Activated CD4-positive, alpha-beta T cell treated with anti-CD3 and anti-CD28 coated beads for 24 hours (primary cell): ENCODE data around the gene PBX3.
"Not testable (repeated sequence)": the region's sequence is repeated elsewhere in the genome, so short reads cannot be mapped to it uniquely, and the experiment has no call there.

ENCODE experiments used
- DNase-seq, 2 donors: peaks; one replicate each; pipeline ENCODE4 v3.0.0-alpha.2; 2020; ENCODE audit warnings: low read depth in 2 of 2

PBX3 gene

GRCh38 chr9:125822160-125822559 lies 75.0 kb downstream of the PBX3 start:
- no peak for DNase-seq

- no peak for DNase-seq
Observed at GRCh38 chr9:125822902-125823301, 75.7 kb downstream of the PBX3 start.

- not testable (repeated sequence) for DNase-seq
Observed at GRCh38 chr9:125823874-125824406, 76.8 kb downstream of the PBX3 start.

GRCh38 chr9:125825762-125826161 lies 78.6 kb downstream of the PBX3 start:
- no peak for DNase-seq

- no peak for DNase-seq
Observed at GRCh38 chr9:125826850-125827249, 79.7 kb downstream of the PBX3 start.

DNA sequence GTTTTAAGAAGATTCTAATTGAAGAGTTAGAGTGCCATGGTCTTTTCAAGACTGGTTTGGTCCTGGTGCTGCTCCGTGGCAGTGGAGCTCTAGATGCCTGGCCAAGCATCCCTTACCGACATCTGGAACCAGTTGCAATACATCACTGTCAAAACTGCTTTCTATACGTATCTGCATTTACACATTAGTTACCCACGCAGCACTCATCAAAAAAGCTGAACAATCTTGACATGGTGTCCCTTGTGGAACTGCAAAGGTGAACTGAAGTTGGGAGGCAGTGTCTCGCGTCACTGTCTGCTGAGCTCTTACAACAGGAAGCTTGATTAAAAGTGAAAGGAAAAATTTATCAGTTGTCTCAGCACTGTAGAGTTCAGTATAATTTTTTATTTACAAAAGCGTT lies 82.6 kb downstream of the PBX3 start:
- peak; percentile 16 to 23 for DNase-seq

- no peak for DNase-seq
Observed at GRCh38 chr9:125831054-125831453, 83.9 kb downstream of the PBX3 start.

- DNase-seq: no peak
Observed at GRCh38 chr9:125831616-125832015, 84.4 kb downstream of the PBX3 start.

DNA sequence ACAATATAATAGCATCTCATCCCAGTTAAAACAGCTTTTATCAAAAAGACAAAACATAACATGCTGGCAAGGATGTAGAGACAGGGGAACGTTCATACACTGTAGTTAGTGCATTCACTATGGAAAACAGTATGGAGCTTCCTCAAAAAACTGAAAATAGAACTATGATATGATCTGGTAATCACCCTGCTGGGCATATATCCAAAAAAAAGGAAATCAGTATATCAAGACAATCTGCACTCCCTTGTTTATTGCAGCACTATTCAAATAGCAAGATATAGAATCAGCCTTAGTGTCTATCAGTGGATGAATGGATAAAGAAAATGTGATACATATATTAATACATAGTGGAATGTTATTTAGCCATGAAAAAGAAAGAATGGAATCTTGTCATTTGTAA lies 88.5 kb downstream of the PBX3 start:
- DNase-seq: no peak

DNA sequence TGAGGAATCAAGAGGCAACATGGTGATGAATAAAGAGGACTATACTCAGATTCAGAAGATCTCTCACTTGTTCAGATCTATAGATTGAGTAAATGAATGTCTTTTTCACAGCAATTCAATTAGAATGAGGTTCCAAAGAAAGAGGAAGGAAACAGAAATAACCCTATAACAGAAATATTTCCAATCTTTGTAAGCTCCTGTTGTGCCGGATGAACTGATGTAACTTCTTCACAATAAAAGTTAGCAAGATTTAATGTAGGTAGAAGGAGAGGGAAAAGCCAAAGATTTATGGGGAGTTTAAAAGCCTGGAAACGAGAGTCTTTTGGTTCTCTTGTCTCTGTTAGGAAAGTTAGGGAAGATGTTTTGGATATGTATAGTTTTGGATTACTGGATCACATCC lies 92.1 kb downstream of the PBX3 start:
- DNase-seq: no peak

DNA sequence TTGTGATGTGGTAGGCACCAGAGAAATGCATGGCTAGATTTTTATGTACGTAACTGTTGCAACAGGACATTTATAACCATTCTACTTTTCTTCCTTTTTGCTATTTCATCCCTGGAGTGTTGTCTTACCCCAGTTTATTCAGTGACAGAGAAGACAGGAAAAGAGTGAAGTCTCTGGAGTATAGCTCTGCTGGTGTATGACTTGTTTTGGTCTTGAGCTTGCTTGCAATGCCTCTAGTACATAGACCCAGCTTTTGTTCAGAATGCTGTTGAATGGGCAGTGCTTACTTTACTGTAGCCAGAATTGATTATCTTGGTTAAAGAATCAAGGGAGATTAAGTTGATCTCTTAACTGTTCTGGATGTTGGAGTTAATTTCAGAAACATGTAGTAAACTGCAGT lies 94.3 kb downstream of the PBX3 start:
- DNase-seq: no peak

DNA sequence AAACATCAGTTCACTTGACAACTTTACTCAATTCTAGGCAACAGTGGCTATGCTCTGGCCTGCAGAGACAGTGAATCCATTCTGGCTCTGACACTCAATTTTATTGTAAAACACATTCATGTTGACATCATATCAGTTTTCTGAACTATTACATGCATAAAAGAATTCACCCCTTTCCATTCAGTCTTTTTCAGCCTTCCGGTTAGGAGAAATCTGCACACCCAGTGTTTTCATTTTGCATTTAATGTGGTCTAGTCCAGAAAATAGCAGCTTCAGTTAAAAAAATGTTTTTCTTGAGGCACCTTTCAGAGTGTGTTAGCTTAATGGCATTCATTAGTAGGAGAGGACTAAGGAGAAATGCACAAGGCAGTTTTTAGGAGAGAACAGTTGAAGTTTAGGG lies 95.1 kb downstream of the PBX3 start:
- DNase-seq: no peak

DNA sequence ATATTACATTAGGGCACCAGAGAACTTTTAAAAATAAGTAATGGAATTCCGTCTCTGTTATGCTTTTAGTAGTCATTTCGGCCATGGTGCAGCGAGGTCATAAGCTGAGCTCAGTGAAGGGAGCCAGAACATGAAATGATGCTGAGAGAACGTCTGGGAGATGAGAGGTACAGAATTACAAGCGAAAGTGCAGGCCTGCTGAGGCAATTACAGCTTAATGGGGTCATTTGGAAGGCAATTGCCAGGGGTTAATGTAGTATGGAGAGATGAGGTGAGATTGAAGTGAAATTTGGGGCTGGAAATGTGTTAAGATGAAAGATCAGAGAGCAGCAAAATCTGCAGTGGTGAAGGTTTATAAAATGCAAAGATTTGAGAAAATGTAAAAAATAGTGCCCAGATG lies 96.5 kb downstream of the PBX3 start:
- DNase-seq: no peak

DNA sequence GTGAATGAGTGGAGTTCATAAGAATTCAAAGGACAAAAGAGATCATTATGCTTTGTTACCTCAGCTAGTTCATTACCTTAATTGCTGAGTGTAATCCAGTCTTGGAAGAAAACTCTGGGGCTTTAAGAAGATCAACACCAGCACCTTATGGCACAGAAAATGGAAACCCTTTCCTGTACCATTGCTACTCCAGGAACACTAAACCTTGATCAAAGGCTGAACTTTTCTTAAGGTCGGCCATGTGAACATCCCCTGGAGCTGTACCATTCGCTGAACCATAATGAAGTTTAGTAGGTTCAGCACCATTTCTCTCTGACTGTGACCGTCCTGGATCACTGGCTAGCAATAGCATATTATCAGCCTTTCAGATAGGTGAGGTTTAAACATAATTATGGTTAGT lies 97.4 kb downstream of the PBX3 start:
- DNase-seq: no peak

DNA sequence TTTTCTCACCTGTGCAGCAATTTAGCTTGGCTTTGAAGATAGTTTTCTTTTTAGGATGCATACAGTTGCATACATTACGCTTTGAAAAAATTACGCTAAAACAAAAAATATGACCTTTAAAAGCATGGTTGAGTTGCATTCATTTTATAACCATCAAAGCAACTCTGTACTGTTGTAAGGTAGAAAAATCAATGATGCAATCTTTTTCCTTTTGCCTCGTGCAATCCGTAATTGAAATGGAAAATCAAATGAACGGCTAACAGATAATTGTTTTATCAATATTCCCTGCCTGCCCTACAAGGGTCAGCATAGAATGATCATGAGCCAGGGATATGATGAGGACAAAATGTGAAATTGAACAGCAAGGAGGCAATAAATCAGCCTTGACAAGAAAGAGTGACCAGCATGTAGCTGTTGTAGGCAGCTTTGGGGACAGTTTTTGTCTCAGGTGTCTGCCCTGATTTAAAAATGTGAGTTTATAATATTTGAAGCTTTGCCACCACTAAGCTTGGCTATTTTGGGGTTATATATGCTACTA lies 98.2 kb downstream of the PBX3 start:
- no peak for DNase-seq

- DNase-seq: no peak
Observed at GRCh38 chr9:125847735-125848134, 100.6 kb downstream of the PBX3 start.

DNA sequence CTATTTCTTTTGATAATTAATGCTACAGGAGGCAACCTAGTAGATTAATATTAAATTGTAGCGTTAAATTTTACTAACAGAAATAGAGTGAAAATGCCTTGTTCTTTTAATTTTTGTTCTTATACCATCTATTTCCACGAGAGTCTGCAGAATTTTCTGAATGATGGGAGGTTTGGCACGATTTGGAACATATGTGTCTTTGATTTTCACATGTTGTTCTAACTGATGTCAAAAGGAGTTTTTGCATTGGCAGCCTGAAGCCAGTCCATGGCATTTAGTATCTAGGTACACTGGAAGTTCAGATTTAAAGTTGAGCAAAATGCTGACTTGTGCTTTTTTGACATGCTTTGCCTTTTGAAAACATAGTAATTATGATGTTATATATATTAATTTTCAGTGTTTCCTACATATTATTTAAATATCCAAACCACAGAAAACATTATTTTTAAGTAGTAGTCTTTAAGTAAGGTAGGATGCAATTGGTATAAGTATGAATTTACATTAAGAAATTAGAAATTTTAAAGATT lies 103.0 kb downstream of the PBX3 start:
- no peak for DNase-seq

DNA sequence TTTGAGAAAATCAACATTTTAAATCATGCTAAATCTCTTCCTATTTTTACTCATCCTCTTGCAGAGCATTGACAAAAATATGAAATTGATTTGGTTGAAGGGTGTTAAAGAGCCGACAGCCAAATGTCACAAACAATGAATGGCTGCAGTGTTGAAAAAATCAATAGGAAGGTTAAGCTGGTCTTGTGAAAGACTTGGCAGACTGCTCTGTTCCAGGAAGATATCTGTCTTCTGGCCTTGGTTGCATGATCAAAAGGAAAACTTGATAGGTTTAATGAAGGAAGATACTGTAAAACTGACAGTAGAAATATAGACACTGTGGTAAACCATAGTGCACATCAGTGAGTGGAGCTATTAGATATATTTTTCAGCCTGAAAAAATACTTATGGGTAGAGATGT lies 103.6 kb downstream of the PBX3 start:
- DNase-seq: no peak

GRCh38 chr9:125851979-125852378 lies 104.8 kb downstream of the PBX3 start:
- DNase-seq: no peak

DNA sequence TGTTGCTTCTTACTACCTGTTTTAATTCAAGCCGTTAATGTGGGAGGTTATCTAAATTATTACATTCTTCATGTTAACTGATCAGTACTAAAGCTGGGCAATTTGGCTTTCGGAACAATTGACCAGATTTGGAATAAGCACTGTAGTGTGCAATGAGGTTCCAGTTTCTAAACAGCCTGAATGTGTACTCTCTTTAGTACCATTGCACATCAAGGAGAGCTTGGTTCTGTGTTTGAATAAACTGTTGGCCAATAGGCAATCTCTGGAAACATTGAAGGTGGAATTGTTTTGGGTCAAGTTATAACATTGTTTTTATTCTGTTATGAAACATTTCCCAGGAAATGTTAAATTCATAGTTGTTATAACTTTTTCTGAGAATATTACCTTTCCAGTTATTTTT lies 105.2 kb downstream of the PBX3 start:
- DNase-seq: no peak

DNA sequence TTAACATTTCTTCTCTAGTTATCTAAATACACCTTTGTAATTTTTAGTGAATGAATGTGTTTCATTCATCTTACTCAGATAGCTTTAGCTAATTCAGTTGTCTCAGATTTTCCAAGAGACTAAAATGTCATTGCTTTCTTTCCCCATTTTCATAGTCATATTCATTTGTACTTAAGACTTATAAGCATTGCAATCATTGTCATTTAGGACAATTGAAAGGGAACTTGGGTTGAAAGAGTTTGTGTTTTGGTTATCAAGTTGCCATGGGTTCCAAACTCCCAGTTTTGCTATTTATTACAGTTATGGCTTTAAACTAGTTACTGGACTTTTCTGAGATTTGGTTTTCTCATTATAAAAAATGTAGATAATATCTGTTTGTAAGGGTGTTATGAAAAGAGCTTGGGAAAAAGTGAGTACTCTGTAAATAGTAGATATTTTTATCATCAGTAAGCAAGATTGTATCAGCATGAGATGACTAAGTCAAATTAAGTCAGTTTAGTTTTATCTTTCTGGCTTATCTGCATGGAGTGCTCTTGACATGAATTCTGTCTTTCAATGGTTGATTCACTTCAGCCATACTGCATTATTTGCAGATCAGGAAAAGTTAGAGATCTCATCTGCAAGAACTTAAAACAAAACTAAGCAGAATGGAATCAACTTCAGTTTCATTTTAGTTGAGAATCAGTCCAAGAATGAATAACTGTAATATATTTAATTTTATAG lies 107.5 kb downstream of the PBX3 start:
- DNase-seq: no peak

- no peak for DNase-seq
Observed at GRCh38 chr9:125856331-125856730, 109.2 kb downstream of the PBX3 start.

- DNase-seq: no peak
Observed at GRCh38 chr9:125861405-125862058, 114.4 kb downstream of the PBX3 start.
